Adrenal gland (tissue), 5 donors: ENCODE data around the gene CALML3.

Experiments
- CTCF ChIP-seq, 6 experiments: fragments of 450-650 bp in 4 of 6; fragments of 200-600 bp in 2 of 6; sonication (generic) in 1 of 6; IDR thresholded peaks; 1 replicate in 5 of 6; 2 replicates in 1 of 6; pipeline versions ENCODE4 v1.5.1 to v1.8.0; 2016 to 2021; ENCODE audit warnings: antibody characterized with exemption in 6 of 6, mild to moderate bottlenecking in 2 of 6, moderate library complexity in 1 of 6
- POLR2A ChIP-seq, 2 donors: fragments of 450-650 bp; IDR thresholded peaks; one replicate each; pipeline ENCODE4 v1.6.1; 2017; ENCODE audit warnings: antibody characterized with exemption in 2 of 2, mild to moderate bottlenecking in 2 of 2, moderate library complexity in 1 of 2
- donor health status: DM: no; HTN: no; CAD: no.

DNA sequence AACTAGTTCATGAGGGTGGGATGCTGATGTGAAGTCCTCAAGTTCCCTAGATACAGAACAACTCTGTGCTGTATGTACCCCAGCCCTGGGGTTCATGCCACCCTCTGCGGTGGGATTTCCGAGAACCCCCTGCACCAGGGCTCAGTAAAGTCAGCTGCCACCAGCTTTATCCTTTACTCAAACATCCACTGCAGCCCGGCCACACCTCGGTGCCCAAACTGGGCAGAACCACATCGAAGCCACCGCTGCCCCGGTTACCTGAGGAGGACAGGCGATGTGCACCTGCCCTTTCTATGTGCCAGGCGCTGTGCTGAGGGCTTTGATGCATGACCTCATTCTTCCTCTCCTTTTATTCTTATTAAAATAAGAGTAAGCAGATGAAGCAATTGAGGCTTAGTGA lies 15.5 kb upstream of the CALML3 start:
- no peak for TF ChIP-seq CTCF (IDR thresholded peaks at IDR 0.05)
- TF ChIP-seq POLR2A (IDR thresholded peaks at IDR 0.05) = no peak
